ENCODE measurements around the gene PNKD.

DNA sequence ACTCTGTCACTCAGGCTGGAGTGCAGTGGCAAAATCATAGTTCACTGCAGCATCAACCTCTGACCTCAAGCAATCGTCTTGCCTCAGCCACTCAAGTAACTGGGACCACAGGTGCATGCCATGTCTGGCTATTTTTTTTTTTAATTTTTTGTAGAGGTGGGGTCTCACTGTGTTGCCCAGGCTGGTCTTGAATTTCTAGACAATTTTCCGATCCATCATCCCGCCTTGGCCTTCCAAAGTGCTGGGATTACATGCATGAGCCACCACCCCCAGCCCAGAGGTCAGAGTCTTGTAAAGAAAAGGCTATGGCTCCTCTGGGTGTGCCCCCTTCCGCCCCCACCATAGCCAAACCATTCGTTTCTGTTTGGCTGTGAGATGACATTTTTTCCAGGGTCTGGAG, 35.1 kb downstream of the PNKD start:
- TF ChIP-seq, protein P1, sequence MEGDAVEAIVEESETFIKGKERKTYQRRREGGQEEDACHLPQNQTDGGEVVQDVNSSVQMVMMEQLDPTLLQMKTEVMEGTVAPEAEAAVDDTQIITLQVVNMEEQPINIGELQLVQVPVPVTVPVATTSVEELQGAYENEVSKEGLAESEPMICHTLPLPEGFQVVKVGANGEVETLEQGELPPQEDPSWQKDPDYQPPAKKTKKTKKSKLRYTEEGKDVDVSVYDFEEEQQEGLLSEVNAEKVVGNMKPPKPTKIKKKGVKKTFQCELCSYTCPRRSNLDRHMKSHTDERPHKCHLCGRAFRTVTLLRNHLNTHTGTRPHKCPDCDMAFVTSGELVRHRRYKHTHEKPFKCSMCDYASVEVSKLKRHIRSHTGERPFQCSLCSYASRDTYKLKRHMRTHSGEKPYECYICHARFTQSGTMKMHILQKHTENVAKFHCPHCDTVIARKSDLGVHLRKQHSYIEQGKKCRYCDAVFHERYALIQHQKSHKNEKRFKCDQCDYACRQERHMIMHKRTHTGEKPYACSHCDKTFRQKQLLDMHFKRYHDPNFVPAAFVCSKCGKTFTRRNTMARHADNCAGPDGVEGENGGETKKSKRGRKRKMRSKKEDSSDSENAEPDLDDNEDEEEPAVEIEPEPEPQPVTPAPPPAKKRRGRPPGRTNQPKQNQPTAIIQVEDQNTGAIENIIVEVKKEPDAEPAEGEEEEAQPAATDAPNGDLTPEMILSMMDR (conservative IDR thresholded peaks at IDR 0.05; ENCODE audit: low read length) = no peak
- no peak for TF ChIP-seq EZH2phosphoT487 (IDR thresholded peaks at IDR 0.05; ENCODE audit: borderline replicate concordance, low read depth, low read length)
